Stimulated activated CD8-positive, alpha-beta memory T cell treated with anti-CD3 and anti-CD28 coated beads, Interleukin-15, amount 100 ng/mL, for 1 hour (primary cell): ENCODE results near the gene TMEM53.

Source experiments
- DNase-seq: peaks from one replicate; pipeline ENCODE4 v3.0.0-alpha.2; 2020; ENCODE audit warnings: low read depth

Gene TMEM53

DNA sequence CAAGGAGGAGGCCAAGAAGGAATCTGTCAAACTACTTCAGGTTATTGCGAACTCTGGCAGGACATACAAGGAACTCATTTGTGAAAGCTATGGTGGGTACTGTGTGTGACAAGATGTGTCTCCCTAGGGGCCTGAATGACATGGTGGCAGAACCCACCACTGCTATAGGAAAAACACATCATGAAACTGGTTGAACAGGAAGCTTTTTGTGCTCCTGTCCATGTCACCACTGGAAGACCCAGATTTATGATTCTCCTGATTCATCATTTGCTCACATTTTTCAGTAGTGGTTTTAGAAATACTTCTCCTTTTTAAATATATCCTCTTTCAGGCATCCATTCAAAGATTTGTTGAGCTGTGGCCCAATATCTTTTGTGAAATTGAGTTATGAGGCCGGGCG lies 23.9 kb upstream of the TMEM53 start:
- DNase-seq: no peak

GRCh38 chr1:44696789-44697345 lies 22.6 kb upstream of the TMEM53 start:
- no peak for DNase-seq

- DNase-seq: no peak
These were observed 21.8 kb upstream of the TMEM53 start for GRCh38 chr1:44696101-44696500.

DNA sequence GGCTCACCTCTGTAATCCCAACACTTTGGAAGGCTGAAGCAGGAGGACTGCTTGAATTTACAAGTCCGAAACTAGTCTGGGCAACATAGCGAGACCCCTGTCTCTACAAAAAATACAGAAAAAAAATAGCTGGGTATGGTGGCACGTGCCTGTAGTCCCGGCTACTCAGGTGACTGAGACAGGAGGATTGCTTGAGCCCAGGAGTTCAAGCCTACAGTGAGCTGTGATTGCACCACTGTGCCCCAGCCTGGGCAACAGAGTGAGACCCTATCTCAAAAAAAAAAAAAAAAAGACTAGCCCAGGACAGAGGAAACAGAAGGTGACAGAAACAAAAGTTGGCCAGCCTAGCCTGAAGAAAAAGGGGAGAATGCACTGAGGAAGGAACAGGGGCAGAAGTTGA lies 21.4 kb upstream of the TMEM53 start:
- no peak for DNase-seq

- DNase-seq: no peak
These were observed 20.7 kb upstream of the TMEM53 start for GRCh38 chr1:44694863-44695478.

- no peak for DNase-seq
These were observed 19.6 kb upstream of the TMEM53 start for GRCh38 chr1:44693900-44694299.

DNA sequence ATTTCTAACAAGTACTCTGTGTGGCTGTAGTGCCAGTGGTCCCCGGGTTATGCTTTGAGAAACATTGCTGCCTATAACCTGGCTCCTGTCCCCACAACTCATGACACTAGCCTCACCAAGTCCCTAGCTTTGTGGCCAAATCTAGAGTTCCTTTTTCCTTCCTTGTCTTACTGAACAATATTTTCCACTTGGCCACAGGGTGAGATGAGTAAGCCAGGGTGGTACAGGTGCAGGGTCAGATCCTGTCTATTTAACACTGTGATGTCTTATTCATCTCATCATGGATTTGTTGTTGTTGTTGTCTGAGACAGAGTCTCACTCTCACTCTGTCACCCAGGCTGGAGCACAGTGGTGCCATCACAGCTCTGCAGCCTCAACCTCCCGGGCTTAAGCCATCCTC lies 18.9 kb upstream of the TMEM53 start:
- no peak for DNase-seq

- DNase-seq: no peak
These were observed 15.1 kb upstream of the TMEM53 start for GRCh38 chr1:44689447-44689765.

DNA sequence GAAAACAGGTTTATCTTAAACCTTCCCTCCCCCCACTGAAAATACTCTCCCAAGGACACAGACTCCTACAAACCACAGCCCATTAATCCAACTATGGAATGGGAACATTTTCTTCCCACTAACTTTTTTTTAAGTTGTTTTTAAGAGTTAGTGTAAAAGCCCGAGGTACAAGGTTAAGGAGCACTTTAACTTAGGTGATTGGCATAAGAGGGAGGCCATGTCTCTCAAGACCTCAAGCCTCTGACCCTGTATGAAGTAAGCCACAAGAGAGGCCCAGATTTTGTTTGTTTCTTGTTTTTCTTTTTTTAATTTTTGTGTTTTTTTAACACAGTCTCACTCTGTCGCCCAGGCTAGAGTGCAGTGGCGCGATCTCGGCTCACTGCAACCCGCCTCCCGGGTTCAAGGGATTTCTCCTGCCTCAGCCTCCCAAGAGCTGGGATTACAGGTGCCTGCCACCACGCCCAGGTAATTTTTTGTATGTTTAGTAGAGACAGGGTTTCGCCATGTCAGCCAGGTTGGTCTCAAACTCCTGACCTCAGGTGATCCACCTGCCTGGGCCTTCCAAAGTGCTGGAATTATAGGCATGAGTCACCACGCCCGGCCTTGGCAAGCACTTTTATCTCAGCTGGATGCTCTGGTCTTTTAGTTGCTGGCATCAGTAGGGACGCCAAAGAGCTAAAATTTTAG lies 14.6 kb upstream of the TMEM53 start:
- DNase-seq: no peak

DNA sequence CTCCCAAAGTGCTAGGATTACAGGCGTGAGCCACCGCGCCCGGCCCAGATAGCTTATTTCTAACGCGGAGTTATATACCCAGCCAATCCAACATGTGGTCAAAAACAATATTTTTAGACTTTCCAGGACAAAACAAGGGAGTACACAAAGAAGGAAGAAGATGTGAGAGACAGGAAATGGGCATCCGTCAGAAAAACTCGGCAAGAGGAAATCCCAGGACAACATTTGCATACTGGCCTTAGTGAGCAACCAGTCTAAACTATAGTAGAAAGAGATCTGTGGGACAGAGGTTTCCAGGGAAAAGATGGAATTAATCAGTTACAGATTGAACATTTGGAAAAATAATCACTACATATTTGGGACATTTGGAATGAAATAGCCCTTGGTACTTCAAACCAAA lies 11.6 kb upstream of the TMEM53 start:
- no peak for DNase-seq

DNA sequence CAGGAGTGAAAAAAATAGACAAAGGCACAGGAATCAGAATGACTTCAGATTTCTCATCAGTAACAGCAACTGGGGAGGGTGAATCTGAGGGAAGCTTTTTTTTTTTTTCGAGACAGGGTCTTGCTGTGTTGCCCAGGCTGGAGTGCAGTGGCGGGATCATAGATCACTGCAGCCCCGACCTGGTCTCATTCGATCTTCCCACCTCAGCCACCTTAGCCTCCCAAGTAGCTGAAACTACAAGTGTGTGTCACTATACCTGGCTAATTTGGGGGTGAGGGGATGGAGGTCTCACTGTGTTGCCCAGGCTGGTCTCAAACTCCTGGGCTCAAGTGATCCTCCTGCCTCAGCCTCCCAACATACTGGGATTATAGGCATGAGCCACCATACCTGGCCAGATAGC lies 10.9 kb upstream of the TMEM53 start:
- no peak for DNase-seq

- no peak for DNase-seq
These were observed 10.2 kb upstream of the TMEM53 start for GRCh38 chr1:44684525-44684924.

GRCh38 chr1:44682883-44683265 lies 8.6 kb upstream of the TMEM53 start:
- DNase-seq: no peak

DNA sequence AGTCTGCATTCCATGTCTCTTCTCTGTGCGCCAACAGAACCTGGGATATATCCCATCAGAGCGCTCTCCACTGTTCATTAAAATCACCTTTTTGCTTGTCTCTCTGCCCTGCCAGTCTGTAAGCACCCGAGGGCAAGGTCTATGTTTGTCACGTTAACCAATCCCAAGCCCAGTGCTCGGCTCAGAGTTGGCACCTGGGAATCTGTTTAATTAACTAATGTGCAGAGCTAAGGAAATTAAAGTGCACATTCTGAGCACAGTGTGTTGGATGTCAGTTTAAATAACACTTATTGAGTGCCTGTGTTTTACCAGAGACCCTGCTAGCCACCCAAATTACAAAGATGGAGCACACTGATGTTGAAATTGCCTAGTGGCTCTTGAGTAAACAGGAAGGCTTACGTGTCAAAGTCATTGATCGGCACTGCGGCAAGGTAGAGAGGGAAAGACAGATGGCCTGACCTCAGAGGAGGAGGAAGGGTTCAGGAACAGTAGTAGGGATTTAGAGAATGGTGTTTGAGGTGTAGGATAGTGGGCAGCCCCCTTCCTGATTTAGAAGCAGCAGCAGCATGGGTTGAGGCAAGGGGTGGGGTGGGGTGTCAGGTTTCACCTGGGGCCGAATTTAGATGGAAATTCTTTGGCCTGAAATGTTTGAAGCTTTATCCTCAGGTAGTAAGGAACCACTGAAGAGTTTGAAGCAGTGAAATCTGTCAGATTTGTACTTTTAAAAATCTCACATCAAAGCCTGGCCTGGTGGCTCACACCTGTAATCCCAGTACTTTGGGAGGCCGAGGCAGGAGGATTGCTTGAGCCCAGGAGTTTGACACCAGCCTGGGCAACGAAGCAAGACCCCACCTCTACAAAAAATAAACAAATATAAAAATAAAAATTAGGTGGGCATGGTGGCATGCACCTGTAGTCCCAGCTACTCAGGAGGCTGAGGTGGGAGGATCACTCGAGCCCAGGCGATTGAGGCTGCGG lies 7.9 kb upstream of the TMEM53 start:
- no peak for DNase-seq

DNA sequence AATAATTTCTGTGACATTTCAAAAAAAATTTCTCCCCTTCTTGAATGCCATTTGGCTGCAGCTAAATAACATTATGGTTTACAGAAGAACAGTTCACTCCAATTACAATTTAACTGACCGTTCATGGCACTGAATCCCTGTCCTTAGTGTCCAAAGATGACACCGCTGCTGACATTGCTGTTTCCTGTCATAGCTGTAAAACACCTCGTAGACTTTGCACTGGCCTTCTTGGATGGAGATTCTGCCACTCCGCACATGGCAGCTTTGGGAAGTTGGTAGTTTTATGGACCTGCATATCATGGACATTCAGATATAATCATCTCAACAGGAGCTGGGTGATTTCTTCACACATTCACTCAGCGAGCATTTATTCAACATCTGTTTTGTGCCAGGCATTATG lies 5.2 kb upstream of the TMEM53 start:
- no peak for DNase-seq

DNA sequence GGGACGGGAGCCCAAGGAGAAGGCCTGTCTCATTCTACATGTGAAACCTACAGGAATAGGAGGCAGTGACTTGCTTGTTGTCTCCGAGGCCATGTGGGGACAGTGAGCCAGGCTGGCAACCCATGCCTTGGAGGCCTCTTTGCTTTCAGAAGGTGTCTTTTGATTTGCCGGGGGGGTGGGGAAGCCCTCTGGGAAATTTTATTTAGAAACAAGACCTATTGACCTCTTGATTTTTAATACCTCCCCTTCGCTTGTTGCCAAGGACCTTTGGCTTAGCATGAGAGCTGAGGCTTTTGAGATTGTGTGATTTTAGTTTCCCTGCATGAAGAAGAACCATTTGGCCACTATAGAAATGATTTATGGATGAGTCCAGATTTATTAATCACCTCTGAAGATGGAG lies 4.3 kb upstream of the TMEM53 start:
- DNase-seq: no peak

- DNase-seq: no peak
These were observed 3.8 kb upstream of the TMEM53 start for GRCh38 chr1:44678120-44678519.

GRCh38 chr1:44677201-44677766 lies 3.0 kb upstream of the TMEM53 start:
- no peak for DNase-seq

DNA sequence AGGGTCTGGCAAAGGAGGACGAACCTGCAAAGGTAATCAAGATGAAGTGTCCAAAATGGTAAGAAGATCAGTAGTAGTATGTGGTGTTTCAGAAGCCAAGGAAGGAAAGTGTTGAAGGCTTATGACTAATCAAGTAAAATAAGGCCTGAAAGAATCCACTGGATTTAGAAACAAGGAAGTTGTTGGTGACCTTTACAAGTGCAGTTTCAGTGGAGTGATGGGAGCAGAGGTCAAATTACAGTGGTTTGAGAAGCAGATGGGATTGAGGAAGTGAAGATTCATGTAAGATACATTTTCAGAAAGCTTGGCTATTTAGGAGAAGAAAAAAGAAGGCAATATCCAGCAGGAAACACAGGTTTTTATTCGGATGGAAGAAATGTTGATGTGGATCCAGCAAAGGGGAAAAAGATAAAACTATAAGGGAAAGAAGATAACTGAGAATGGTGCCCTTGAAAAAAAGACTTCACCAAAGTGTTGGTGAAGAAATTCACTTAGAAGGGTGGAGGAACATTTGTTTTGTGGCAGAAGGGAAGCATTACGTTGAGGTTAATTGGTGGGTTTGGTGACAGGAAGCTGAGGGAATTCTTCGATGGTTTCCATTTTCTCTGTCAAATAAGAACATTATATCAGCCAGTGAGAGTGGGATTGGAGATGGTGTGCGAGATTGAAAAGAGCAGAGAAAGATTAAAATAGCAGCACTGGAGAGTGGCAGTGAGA lies 2.4 kb upstream of the TMEM53 start:
- no peak for DNase-seq

DNA sequence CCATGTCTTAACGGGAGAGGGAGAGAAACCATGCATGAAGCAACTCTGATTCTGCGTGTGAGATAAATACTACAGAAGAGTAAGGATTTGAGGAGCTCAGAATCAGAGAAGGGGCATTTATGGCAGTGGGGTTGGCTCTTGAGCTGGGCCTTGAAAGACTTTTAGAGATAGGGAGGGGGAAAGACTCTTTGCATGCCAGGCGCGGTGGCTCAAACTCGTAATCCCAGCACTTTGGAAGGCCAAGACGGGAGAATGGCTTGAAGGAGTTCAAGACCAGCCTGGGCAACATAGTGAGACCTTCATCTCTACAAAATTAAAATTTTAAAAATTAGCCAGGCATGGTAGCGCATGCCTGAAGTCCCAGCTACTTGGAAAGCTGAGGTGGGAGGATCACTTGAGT lies 905 bp upstream of the TMEM53 start:
- no peak for DNase-seq

DNA sequence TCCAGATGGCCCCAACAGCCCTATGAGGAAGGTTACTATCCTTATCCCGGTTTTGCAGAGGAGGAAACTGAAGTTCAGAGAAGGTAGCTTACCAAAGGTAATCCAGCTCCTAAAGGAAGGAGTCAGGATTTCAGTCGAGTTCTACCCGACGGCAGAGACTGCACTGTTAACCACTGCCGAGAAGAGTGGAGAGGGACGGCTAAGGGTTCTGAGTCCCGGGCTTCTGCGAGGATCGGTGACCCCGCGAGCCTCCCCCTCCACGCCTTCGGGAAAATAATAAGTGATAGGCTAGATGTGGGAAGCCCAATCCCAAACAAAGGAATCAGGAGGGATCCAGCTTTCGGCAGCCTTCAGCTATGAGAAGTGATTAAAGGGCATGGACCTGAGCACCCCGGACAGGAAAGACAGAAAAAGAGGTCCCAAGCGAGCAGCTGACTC lies 587 bp downstream of the TMEM53 start:
- no peak for DNase-seq
